Testis (tissue), 2 donors: ENCODE data around the gene JMJD6.
A peak's percentile ranks its signal among the peaks of the same experiment; 100 is the strongest.

ENCODE experiments used
- POLR2A ChIP-seq: fragments of 450-650 bp; IDR thresholded peaks from one replicate; pipeline ENCODE4 v1.6.1; 2017; ENCODE audit warnings: antibody characterized with exemption, mild to moderate bottlenecking, moderate library complexity
- TF ChIP-seq, protein P1 (sequence below), 3 experiments: fragments of 450-650 bp in 2 of 3; fragments of 200-600 bp in 1 of 3; sonication (generic) in 1 of 3; IDR thresholded peaks; one replicate each; pipeline ENCODE4 v1.5.1; 2016 to 2019; ENCODE audit warnings: antibody characterized with exemption in 3 of 3, mild to moderate bottlenecking in 2 of 3, moderate library complexity in 1 of 3

DNA sequence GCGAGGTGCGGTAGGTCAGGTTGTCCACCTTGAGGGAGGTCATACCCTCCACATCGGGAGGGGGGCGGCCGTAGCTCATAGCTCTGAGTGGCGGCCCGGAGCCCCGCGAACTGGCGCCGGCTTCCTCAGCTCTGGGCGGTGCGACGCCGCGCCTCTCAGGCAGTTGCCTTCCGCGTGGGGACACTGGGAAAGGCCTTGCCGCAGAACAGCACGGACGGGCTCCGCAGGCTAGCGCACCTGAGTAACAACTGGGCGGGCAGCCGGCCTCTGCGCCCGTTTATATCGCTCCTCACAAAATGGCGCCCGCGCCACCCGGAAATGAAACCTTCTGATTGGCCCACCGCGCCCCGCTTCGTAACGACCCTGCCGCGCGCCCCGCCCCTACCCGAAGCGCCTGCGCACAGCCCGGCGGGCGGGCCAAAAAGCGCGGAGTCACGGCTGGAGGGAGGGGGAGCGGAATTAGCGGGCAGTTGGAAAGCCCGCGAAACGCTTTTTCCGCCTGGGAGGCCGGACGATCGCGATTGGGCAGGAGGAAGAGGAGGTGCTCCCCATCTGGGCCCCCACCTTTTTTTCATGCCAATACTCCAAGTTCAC is 10.8 kb upstream of the JMJD6 start, which contains the start of gene SRSF2:
- TF ChIP-seq, protein P1, sequence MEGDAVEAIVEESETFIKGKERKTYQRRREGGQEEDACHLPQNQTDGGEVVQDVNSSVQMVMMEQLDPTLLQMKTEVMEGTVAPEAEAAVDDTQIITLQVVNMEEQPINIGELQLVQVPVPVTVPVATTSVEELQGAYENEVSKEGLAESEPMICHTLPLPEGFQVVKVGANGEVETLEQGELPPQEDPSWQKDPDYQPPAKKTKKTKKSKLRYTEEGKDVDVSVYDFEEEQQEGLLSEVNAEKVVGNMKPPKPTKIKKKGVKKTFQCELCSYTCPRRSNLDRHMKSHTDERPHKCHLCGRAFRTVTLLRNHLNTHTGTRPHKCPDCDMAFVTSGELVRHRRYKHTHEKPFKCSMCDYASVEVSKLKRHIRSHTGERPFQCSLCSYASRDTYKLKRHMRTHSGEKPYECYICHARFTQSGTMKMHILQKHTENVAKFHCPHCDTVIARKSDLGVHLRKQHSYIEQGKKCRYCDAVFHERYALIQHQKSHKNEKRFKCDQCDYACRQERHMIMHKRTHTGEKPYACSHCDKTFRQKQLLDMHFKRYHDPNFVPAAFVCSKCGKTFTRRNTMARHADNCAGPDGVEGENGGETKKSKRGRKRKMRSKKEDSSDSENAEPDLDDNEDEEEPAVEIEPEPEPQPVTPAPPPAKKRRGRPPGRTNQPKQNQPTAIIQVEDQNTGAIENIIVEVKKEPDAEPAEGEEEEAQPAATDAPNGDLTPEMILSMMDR (IDR thresholded peaks at IDR 0.05) = no peak
- peak; percentile 99 for TF ChIP-seq POLR2A
